ENCODE data around the gene CGGBP1.

CGGBP1 gene

GRCh38 chr3:88034491-88035275 is 24.1 kb downstream of the CGGBP1 start:
- no peak overlapping the region for H3K9ac ChIP-seq (ENCODE audit: low read length)
- peaks cover 7% of the 10 kb centered on the region; the same call in 1 of the 2 replicates for H3K4me1 ChIP-seq (ENCODE audit: low read length)
- no peaks in the 10 kb centered on the region for H3K9me3 ChIP-seq (replicated peaks; ENCODE audit: insufficient read depth, low read length)
- no peak for TF ChIP-seq EZH2 (optimal IDR thresholded peaks at IDR 0.05; ENCODE audit: low read depth, low read length)
- TF ChIP-seq EZH2phosphoT487 (IDR thresholded peaks at IDR 0.05; ENCODE audit: low read length): no peak
- H3K79me2 ChIP-seq (ENCODE audit: low read length): no peaks in the 10 kb centered on the region
- no peaks in the 10 kb centered on the region for H3K9me2 ChIP-seq (replicated peaks; ENCODE audit: insufficient read depth, low read length)
- H3K36me3 ChIP-seq (replicated peaks; ENCODE audit: insufficient read depth, low read length): no peaks in the 10 kb centered on the region
- peaks cover 5% of the 10 kb centered on the region for H3F3A ChIP-seq (ENCODE audit: insufficient read depth, low read length)
- DNase-seq: no peak
- H2AFZ ChIP-seq (ENCODE audit: low read length): no peak overlapping the region
- H3K27ac ChIP-seq (ENCODE audit: low read length): no peak overlapping the region
- H3K4me2 ChIP-seq (ENCODE audit: low read depth, low read length): no peak overlapping the region
- H3K27me3 ChIP-seq (replicated peaks; ENCODE audit: insufficient read depth, low read length): no peaks in the 10 kb centered on the region
- no peaks in the 10 kb centered on the region for H4K20me1 ChIP-seq (ENCODE audit: insufficient read depth, low read length)
- no peak overlapping the region for H3K4me3 ChIP-seq (ENCODE audit: low read length)

DNA sequence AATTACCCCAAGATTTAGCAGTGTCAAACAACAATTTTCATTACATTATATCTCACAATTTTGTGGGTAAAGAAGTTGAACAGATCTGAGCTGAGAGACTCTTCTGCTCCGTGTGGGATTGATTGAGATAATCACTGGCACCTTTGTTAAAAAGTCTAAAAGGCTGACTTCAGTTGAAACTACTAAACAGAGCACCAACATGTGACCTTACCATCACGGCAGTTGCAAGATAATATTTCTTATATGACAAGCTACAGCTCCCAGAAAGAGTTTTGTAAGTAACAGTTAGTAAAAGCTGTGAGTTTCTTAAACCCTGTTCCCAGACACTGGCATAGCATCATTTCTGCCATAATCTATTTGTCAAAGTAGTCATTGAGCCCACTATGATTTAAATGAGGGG is 25.0 kb downstream of the CGGBP1 start:
- H3K9me2 ChIP-seq (replicated peaks; ENCODE audit: insufficient read depth, low read length): no peaks in the 10 kb centered on the region
- peaks cover 5% of the 10 kb centered on the region for H3F3A ChIP-seq (ENCODE audit: insufficient read depth, low read length)
- TF ChIP-seq EZH2phosphoT487 (IDR thresholded peaks at IDR 0.05; ENCODE audit: low read length) (no peak), EZH2 (optimal IDR thresholded peaks at IDR 0.05; ENCODE audit: low read depth, low read length) (no peak)
- TF ChIP-seq, protein P1, sequence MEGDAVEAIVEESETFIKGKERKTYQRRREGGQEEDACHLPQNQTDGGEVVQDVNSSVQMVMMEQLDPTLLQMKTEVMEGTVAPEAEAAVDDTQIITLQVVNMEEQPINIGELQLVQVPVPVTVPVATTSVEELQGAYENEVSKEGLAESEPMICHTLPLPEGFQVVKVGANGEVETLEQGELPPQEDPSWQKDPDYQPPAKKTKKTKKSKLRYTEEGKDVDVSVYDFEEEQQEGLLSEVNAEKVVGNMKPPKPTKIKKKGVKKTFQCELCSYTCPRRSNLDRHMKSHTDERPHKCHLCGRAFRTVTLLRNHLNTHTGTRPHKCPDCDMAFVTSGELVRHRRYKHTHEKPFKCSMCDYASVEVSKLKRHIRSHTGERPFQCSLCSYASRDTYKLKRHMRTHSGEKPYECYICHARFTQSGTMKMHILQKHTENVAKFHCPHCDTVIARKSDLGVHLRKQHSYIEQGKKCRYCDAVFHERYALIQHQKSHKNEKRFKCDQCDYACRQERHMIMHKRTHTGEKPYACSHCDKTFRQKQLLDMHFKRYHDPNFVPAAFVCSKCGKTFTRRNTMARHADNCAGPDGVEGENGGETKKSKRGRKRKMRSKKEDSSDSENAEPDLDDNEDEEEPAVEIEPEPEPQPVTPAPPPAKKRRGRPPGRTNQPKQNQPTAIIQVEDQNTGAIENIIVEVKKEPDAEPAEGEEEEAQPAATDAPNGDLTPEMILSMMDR (IDR thresholded peaks at IDR 0.05; ENCODE audit: low read length): no peak
- H3K79me2 ChIP-seq (ENCODE audit: low read length): no peaks in the 10 kb centered on the region
- H3K4me3 ChIP-seq (ENCODE audit: low read length): no peak overlapping the region
- H3K9ac ChIP-seq (ENCODE audit: low read length): no peak overlapping the region
- no peak overlapping the region for H2AFZ ChIP-seq (ENCODE audit: low read length)
- H3K36me3 ChIP-seq (replicated peaks; ENCODE audit: insufficient read depth, low read length): no peaks in the 10 kb centered on the region
- H3K9me3 ChIP-seq (replicated peaks; ENCODE audit: insufficient read depth, low read length): no peaks in the 10 kb centered on the region
- no peaks in the 10 kb centered on the region for H3K27me3 ChIP-seq (replicated peaks; ENCODE audit: insufficient read depth, low read length)
- no peak overlapping the region for H3K4me2 ChIP-seq (ENCODE audit: low read depth, low read length)
- H3K27ac ChIP-seq (ENCODE audit: low read length): no peak overlapping the region
- DNase-seq: no peak
- H3K4me1 ChIP-seq (ENCODE audit: low read length): peaks cover 7% of the 10 kb centered on the region; the same call in 1 of the 2 replicates
- H4K20me1 ChIP-seq (ENCODE audit: insufficient read depth, low read length): no peaks in the 10 kb centered on the region

- Histone ChIP-seq H3K36me3 (replicated peaks; ENCODE audit: insufficient read depth, low read length) (no peaks in the 10 kb centered on the region), H3K9me3 (replicated peaks; ENCODE audit: insufficient read depth, low read length) (no peaks in the 10 kb centered on the region), H3K4me3 (ENCODE audit: low read length) (no peak overlapping the region), H3K9ac (ENCODE audit: low read length) (no peak overlapping the region), H3K27me3 (replicated peaks; ENCODE audit: insufficient read depth, low read length) (no peaks in the 10 kb centered on the region), H2AFZ (ENCODE audit: low read length) (no peak overlapping the region), H3K4me1 (ENCODE audit: low read length) (peaks cover 7% of the 10 kb centered on the region; the same call in 1 of the 2 replicates), H3K4me2 (ENCODE audit: low read depth, low read length) (no peak overlapping the region), H3K79me2 (ENCODE audit: low read length) (no peaks in the 10 kb centered on the region), H4K20me1 (ENCODE audit: insufficient read depth, low read length) (no peaks in the 10 kb centered on the region), H3F3A (ENCODE audit: insufficient read depth, low read length) (peaks cover 5% of the 10 kb centered on the region), H3K27ac (ENCODE audit: low read length) (no peak overlapping the region), H3K9me2 (replicated peaks; ENCODE audit: insufficient read depth, low read length) (no peaks in the 10 kb centered on the region)
- no peak for DNase-seq
- TF ChIP-seq EZH2phosphoT487 (IDR thresholded peaks at IDR 0.05; ENCODE audit: low read length) (no peak), EZH2 (optimal IDR thresholded peaks at IDR 0.05; ENCODE audit: low read depth, low read length) (no peak)
- TF ChIP-seq, protein P1 (IDR thresholded peaks at IDR 0.05; ENCODE audit: low read length): no peak
Observed at GRCh38 chr3:88033079-88033478, 25.7 kb downstream of the CGGBP1 start.

- peak overlapping the region; percentile 3; the same call in 1 of the 2 replicates for H3K27ac ChIP-seq (ENCODE audit: low read length)
- no peaks in the 10 kb centered on the region for H3K36me3 ChIP-seq (replicated peaks; ENCODE audit: insufficient read depth, low read length)
- no peaks in the 10 kb centered on the region for H4K20me1 ChIP-seq (ENCODE audit: insufficient read depth, low read length)
- peak overlapping the region; percentile 77 for H2AFZ ChIP-seq (ENCODE audit: low read length)
- H3K4me3 ChIP-seq (ENCODE audit: low read length): peak overlapping the region; percentile 51
- no peaks in the 10 kb centered on the region for H3K9me3 ChIP-seq (replicated peaks; ENCODE audit: insufficient read depth, low read length)
- H3K4me1 ChIP-seq (ENCODE audit: low read length): peaks cover 7% of the 10 kb centered on the region; the same call in 1 of the 2 replicates
- no peaks in the 10 kb centered on the region for H3K9me2 ChIP-seq (replicated peaks; ENCODE audit: insufficient read depth, low read length)
- no peak for TF ChIP-seq EZH2phosphoT487 (IDR thresholded peaks at IDR 0.05; ENCODE audit: low read length)
- TF ChIP-seq EZH2 (optimal IDR thresholded peaks at IDR 0.05; ENCODE audit: low read depth, low read length): no peak
- TF ChIP-seq, protein P1 (IDR thresholded peaks at IDR 0.05; ENCODE audit: low read length): no peak
- H3F3A ChIP-seq (ENCODE audit: insufficient read depth, low read length): peaks cover 5% of the 10 kb centered on the region
- peak overlapping the region; percentile 5; the same call in 1 of the 2 replicates for H3K9ac ChIP-seq (ENCODE audit: low read length)
- no peaks in the 10 kb centered on the region for H3K79me2 ChIP-seq (ENCODE audit: low read length)
- H3K4me2 ChIP-seq (ENCODE audit: low read depth, low read length): peak overlapping the region; percentile 68
- DNase-seq: no peak
- no peaks in the 10 kb centered on the region for H3K27me3 ChIP-seq (replicated peaks; ENCODE audit: insufficient read depth, low read length)
Observed at GRCh38 chr3:88032245-88032644, 26.6 kb downstream of the CGGBP1 start.

All from MM.1S (cell line).